Measurements from ENCODE around the gene TARS3.

DNA sequence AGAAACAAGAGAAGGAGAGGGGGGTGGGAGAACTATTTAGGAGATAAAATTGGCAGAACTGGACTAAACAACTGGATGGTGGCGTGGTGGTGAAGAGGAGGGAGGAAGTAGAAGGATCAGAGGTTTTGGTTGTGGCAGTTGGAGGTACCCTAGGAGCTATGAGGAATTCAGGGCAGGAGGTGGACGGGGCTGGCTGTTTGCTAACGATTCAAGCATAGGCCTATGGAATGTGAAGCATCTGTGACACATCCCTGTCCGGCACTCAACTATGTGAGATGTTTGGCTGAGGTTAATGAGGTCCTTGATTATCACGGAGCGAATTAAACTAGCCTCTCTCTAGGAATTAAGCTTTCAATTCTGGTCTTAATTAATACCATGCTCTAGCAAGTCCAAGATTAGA lies 13.5 kb downstream of the TARS3 start:
- TF ChIP-seq, protein P1, sequence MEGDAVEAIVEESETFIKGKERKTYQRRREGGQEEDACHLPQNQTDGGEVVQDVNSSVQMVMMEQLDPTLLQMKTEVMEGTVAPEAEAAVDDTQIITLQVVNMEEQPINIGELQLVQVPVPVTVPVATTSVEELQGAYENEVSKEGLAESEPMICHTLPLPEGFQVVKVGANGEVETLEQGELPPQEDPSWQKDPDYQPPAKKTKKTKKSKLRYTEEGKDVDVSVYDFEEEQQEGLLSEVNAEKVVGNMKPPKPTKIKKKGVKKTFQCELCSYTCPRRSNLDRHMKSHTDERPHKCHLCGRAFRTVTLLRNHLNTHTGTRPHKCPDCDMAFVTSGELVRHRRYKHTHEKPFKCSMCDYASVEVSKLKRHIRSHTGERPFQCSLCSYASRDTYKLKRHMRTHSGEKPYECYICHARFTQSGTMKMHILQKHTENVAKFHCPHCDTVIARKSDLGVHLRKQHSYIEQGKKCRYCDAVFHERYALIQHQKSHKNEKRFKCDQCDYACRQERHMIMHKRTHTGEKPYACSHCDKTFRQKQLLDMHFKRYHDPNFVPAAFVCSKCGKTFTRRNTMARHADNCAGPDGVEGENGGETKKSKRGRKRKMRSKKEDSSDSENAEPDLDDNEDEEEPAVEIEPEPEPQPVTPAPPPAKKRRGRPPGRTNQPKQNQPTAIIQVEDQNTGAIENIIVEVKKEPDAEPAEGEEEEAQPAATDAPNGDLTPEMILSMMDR (IDR thresholded peaks at IDR 0.05) = no peak
- no peak for TF ChIP-seq POLR2A (IDR thresholded peaks at IDR 0.05)
